ENCODE results near the gene JAG2. TPM values are rescaled to one million over a fixed set of nuclear protein-coding genes. Genes with fewer than 3 reads are reported as not detected.

The JAG2 gene
- polyA plus RNA-seq, 1 experiment = 0.22 TPM

DNA sequence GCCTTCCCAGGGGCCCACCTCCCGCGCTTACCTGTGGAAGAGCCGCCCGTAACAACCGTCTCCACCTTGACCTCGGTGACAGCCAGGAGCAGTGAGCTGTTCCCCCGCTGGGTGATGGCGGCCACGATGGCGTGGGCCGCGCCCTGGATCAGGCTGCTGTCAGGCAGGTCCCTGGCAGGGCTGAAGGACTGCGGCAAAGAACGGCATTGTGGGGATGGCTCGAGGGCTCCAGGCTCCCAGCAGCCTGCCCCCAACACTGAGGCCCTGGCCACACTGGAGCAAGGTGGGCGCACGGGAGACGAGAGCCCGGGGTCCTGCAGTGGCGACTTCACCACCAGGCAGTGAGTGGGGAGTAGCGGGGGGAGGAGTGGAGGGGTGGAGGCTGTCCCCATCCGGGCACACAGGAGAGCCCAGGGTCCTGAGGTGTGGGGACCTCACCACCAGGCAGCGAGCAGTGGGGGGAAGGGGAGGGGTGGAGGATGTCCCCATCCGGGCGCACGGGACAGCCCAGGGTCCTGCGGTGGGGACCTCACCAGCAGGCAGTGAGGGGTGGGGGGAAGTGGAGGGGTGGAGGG is 25.0 kb downstream of the JAG2 start:
- Histone ChIP-seq H3K4me3 (ENCODE audit: low read depth, low read length) (no peak overlapping the region), H3K9me3 (ENCODE audit: control insufficient read depth, insufficient read depth, low read length) (peaks cover 43% of the 10 kb centered on the region), H3K27me3 (ENCODE audit: control insufficient read depth, insufficient read depth, low read length) (no peaks in the 10 kb centered on the region), H3K27ac (ENCODE audit: low read depth, low read length) (no peak overlapping the region)
- TF ChIP-seq, protein P1, sequence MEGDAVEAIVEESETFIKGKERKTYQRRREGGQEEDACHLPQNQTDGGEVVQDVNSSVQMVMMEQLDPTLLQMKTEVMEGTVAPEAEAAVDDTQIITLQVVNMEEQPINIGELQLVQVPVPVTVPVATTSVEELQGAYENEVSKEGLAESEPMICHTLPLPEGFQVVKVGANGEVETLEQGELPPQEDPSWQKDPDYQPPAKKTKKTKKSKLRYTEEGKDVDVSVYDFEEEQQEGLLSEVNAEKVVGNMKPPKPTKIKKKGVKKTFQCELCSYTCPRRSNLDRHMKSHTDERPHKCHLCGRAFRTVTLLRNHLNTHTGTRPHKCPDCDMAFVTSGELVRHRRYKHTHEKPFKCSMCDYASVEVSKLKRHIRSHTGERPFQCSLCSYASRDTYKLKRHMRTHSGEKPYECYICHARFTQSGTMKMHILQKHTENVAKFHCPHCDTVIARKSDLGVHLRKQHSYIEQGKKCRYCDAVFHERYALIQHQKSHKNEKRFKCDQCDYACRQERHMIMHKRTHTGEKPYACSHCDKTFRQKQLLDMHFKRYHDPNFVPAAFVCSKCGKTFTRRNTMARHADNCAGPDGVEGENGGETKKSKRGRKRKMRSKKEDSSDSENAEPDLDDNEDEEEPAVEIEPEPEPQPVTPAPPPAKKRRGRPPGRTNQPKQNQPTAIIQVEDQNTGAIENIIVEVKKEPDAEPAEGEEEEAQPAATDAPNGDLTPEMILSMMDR (IDR thresholded peaks at IDR 0.05; ENCODE audit: low read depth, low read length) = no peak
- POLR2A ChIA-PET = no interaction called here
- CTCF ChIA-PET = no interaction called here
- DNase-seq (ENCODE audit: low read depth, low spot score) = no peak

DNA sequence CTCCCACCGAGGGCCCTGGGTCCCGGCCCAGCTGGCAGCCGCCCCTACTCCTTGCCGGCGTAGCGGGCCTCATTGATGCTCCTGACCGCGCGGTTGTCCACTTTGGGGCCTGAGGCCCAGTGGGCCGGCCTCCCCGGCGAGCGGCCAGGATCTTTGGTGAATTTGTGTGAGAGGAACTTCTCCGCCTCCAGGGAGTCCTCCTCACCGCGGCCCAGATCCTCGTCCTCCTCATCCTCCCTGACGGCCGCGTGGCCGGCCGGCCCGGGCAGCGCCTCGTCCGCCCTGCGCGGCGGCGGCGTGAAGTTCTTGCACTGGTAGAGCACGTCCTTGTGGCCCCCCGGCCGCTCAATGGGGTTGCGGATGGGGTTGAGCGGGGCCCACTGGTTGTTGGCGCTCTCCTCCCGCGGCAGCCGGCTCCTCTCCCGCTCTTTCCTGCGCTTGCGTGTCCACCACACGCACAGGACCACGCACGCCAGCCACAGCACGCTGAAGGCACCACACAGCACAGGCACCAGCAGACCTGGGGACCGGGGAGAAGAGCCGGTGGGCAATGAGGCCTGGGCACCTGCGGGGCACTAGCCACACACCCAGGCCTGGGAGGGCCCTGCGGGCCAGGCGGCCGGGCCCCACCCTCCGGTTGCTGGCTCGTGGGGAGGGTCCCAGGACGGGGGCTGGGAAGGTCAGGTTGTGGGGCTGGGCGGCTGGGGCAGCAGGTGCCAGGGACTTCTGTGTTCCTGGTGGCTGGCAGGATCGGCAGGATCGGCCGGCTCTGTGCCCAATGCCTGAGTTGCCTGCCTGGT is 25.7 kb downstream of the JAG2 start:
- H3K9me3 ChIP-seq (ENCODE audit: control insufficient read depth, insufficient read depth, low read length) = peaks cover 50% of the 10 kb centered on the region
- CTCF ChIA-PET = no interaction called here
- TF ChIP-seq, protein P1 (IDR thresholded peaks at IDR 0.05; ENCODE audit: low read depth, low read length) = no peak
- DNase-seq (ENCODE audit: low read depth, low spot score) = no peak
- H3K4me3 ChIP-seq (ENCODE audit: low read depth, low read length) = no peak overlapping the region
- POLR2A ChIA-PET = no interaction called here
- H3K27ac ChIP-seq (ENCODE audit: low read depth, low read length) = no peak overlapping the region
- H3K27me3 ChIP-seq (ENCODE audit: control insufficient read depth, insufficient read depth, low read length) = no peaks in the 10 kb centered on the region

GRCh38 chr14:105141486-105142281 is 26.9 kb downstream of the JAG2 start:
- ChIA-PET POLR2A (no interaction called here), CTCF (no interaction called here)
- Histone ChIP-seq H3K4me3 (ENCODE audit: low read depth, low read length) (no peak overlapping the region), H3K27me3 (ENCODE audit: control insufficient read depth, insufficient read depth, low read length) (peaks cover 2% of the 10 kb centered on the region), H3K27ac (ENCODE audit: low read depth, low read length) (no peak overlapping the region), H3K9me3 (ENCODE audit: control insufficient read depth, insufficient read depth, low read length) (peaks cover 51% of the 10 kb centered on the region)
- DNase-seq (ENCODE audit: low read depth, low spot score) = no peak
- TF ChIP-seq, protein P1 (IDR thresholded peaks at IDR 0.05; ENCODE audit: low read depth, low read length) = no peak

- Histone ChIP-seq H3K4me3 (ENCODE audit: low read depth, low read length) (no peak overlapping the region), H3K9me3 (ENCODE audit: control insufficient read depth, insufficient read depth, low read length) (peaks cover 51% of the 10 kb centered on the region), H3K27ac (ENCODE audit: low read depth, low read length) (no peak overlapping the region), H3K27me3 (ENCODE audit: control insufficient read depth, insufficient read depth, low read length) (peaks cover 2% of the 10 kb centered on the region)
- ChIA-PET POLR2A (no interaction called here), CTCF (no interaction called here)
- no peak for DNase-seq (ENCODE audit: low read depth, low spot score)
- TF ChIP-seq, protein P1 (IDR thresholded peaks at IDR 0.05; ENCODE audit: low read depth, low read length) = no peak
Measured at GRCh38 chr14:105141026-105141425, 27.6 kb downstream of the JAG2 start.

DNA sequence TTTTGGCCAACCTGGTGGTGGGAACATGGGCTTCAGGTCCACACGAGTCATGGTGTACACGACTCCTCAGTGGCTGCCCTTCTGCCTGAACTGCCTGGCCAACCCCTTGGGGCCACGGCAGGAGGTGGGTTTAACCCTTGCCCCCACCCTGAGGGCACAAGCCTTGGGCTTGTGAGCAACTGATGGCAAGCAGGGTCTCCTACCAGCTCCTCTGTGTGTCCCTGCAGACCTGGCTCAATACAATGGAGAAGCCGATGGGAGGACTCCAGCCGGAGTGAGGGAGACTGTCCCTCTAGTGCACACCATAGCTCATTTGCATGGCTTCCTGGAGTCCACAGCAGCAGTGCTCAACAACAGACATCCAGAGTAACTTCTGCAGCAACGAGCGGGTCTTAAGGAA is 28.0 kb downstream of the JAG2 start:
- Histone ChIP-seq H3K27me3 (ENCODE audit: control insufficient read depth, insufficient read depth, low read length) (peaks cover 2% of the 10 kb centered on the region), H3K4me3 (ENCODE audit: low read depth, low read length) (no peak overlapping the region), H3K9me3 (ENCODE audit: control insufficient read depth, insufficient read depth, low read length) (peaks cover 51% of the 10 kb centered on the region), H3K27ac (ENCODE audit: low read depth, low read length) (no peak overlapping the region)
- TF ChIP-seq, protein P1 (IDR thresholded peaks at IDR 0.05; ENCODE audit: low read depth, low read length) = no peak
- DNase-seq (ENCODE audit: low read depth, low spot score) = no peak
- CTCF ChIA-PET = no interaction called here
- POLR2A ChIA-PET = no interaction called here
